GM19397 (cell line): ENCODE measurements around the gene APOL6.

Experiments used
- ATAC-seq: cut with Tn5 transposase; IDR thresholded peaks from one replicate; pipeline ENCODE4 v1.9.1; 2021; ENCODE audit warnings: mild to moderate bottlenecking, moderate library complexity; ENCODE audit not compliant: unreplicated experiment

The APOL6 gene, protein sequence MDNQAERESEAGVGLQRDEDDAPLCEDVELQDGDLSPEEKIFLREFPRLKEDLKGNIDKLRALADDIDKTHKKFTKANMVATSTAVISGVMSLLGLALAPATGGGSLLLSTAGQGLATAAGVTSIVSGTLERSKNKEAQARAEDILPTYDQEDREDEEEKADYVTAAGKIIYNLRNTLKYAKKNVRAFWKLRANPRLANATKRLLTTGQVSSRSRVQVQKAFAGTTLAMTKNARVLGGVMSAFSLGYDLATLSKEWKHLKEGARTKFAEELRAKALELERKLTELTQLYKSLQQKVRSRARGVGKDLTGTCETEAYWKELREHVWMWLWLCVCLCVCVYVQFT

DNA sequence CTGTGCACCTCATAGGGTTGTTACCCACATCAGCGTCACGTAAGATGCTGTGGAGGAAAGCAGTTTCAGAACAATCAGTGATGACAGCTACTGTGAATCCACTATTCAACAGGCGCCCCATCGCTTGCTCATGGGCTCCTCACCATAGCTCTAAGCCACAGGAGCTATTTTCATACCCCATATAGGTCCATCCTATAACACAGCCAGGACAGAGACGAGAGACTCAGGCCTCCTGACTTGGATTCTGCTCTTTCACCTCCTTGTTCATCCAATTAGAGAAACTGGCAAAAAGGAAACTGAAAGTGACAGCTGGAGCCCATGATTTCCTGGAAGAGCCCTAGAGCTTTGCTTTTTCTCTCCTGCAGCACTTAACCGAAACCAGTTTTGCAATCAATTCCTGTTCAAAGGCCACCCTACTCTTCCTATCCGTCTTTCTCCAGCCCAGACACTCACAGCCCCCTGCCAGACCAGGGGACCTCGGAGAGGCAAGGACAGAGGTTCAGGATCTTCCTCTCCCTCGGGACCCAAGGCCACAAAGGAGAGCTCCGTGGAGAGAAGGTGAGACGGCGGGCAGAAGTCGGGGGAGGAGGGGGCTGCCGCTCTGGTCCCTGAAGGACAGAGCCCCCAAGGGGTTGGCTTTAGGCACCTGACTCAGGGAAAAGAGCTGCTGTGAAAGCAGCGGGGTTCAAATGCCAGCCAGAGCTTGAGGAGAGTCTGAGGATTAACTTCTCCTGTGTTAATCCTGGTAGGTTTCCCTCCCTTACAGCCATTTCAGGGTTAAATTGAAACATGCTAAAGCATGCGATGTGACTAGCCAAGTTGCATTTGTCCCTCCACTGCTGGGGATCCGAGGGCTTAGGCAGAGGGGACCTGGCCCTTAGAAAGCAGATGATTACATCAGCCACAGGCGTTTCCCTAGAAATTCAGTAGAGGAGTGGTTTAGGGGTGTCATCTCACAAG is at the start of gene APOL6:
Gene APOL6, plus strand, starts transcription at position 381 of the 960 bp plus-strand sequence. CDS start 7,980 bp downstream, outside the sequence.
- peak; percentile 48 for ATAC-seq

DNA sequence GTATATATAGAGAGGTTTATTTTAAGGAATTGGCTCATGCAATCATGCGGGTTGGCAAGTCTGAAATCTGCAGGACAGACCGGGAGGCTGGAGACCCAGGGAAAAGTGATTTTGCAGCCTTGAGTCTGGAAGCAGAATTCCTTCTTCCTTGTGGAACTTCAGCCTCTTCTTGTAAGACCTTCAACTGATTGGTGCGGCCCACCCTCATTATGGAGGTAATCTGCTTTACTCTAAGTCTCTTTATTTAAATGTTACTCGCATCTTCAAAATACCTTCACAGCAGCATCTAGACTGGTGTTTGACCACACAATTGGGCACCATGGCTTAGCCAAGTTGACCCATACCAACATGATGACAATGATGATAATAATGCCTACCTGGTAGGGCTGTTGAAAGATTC is 48.9 kb upstream of the APOL6 start:
- no peak for ATAC-seq

DNA sequence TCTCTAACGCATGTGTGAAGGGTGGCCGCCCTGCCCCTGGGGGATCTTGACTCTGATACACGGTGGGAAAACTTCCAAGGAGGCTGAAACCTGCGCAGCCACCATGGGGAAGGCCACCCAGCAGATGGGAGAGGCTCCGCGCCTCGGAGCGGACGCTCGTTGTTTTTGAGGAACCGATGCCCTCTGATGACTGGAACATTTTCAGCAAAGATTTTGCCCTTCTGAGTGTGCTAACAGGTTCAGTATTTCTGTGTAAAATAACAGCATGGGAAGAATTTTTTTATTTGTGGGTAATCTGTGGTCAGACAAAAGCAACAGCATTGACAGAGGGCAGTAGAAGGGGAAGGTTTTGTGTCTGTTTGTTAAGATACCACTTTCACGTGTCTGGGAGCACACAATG is 47.8 kb upstream of the APOL6 start:
- no peak for ATAC-seq

DNA sequence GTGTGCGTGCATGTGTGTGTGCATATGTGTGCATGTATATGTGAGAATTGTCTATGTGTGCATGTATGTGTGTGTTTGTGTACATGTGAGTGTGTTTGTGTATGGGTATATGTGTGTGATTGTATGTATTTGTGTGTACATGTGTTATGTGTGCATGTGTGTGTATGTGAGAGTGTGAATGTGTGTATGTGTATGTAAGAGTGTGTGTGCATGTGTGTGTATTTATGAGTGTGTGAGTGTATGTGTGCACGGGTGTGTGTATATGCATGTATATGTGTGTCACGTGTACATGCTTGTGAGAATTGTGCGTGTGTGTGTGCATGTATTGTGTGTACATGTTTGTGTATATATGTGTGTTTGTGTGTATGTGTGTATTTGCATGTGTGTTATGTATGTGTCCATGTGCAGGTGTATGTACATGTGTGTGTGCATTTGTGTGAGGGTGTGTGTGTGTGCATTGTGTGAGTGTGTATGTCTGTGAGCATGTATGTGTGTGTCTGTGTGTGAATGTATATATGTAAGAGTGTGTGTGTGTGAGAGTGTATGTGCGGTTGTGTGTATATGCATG is 47.1 kb upstream of the APOL6 start:
- no peak for ATAC-seq

DNA sequence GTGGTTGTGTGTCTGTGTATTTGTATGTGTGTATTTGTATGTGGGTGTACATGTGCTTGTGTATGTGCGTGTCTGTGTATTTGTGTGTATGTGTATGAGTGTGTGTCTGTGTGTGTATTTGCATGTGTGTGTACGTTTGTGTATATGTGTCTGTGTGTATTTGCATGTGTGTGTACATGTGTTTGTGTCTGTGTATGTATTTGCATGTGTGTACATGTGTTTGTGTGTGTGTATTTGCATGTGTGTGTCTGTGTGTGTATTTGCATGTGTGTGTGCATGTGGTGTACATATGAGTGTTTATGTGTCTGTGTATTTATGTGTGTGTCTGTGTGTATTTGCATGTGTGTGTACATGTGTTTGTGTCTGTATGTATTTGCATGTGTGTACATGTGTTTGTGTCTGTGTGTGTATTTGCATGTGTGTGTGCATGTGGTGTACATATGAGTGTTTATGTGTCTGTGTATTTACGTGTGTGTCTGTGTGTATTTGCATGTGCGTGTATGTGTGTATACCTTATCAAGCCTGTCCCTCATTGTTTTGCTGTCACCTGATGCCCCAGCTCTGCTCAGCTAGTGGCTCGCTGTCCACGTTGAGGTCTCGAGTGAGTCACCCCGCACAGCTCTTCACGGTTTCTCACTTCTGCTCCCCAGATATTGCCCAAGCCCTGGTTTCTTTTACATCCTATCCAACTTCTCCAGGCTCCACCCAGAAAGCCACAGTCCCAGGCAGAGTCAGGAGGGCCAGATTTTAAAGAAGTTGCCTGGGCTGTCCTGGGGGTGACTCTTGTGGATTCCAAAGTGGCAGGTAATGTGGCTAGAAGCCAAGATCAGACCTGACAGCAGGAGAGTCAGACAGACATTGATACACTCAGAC is 46.3 kb upstream of the APOL6 start:
- no peak for ATAC-seq

DNA sequence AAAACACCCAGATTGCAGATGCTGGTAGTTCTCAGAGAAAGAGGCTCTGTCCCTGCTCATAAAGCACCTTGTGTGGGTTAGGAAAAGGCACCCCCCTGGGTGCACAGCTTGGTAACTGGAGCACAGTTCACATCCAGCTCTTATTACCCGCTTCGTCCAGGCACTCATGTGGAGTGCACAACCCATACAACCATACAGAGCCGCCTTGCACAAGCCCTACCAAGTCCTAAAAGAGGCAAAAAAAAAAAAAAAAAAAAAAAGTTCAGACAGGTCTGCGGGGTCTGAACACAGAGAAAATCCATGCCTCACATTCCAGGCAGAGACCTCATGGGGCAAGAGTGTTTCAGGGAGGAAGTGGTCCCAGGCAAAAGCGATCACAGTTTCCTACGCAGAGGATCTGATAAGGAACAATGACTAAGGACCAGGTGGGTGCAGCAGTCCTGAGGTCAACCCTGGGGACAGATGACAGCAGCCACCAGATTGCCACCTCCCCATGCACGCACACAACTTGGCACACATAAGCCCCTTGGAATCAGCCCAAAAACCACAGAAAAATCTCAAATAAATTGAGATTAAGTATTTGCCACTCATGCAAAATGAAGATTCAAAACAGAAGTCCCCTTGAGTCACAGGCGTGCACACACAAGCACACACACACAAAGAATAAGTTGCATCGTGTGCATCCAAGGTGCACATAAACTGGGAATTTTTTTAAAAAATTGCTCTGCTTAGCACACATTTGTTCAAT is 43.5 kb upstream of the APOL6 start:
- no peak for ATAC-seq

DNA sequence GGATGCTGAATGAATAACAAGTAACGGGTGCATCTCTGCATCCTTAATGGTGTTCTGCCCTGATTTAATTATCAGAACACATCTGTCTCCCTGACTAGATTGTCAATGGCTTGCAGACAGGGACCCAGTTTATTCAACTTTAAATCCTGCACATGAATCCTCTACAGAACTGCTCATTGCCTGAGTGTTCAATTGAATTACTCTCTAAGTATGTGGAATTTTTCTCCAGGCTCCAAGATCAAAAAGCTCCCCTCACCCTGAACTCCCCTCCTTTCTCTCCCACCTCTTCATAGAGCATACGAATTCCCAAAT is 42.9 kb upstream of the APOL6 start:
- ATAC-seq, result no peak

DNA sequence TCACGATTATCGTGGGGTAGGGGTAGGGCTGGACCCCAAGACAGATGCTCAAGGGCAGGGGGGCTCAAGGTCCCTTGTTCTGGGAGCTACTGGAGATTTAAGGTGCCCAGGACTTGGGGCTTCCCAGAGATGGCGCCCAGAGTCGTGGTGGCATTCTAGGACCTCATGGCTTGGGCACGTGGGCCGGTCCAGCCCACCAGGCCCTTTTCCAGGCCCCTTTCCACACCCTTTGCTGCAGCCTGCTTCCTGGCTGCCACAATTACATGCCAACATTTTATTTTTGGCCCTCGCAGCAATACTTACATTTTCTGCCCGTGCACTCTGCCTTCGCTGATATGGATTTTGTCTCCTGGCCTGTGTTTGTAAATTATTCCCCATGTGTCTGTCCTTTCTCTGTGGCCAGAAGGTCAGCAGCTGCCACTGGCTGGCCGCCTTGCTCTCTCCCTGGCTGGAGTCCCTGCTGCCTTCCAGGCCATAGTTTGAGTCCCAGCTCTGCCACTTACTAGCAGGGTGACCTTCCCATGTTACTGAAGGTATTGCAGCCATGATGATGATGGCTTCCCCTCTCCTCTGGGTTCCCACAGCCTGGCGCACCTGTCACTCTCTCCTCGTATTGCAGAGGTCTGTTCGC is 42.3 kb upstream of the APOL6 start:
- ATAC-seq, result no peak

DNA sequence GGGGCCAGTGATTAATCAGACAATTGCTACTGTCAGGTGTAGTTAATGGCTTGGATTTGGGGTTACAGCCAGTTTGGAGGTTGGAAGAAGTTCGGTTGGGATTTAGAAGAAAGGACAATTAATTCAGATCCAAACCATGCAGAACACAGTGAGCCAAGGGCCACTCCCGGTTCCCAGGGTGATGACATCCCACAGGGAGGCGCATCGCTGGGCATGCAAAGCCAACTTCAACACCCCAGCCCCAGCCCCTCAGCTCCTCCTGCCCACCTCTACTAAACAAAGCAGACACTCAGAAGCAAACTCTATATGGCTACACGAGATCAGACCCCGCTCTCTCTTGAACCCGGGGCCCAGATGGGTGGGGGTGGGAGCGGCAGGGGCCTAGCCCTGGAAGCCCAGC is 41.3 kb upstream of the APOL6 start:
- ATAC-seq, result no peak

DNA sequence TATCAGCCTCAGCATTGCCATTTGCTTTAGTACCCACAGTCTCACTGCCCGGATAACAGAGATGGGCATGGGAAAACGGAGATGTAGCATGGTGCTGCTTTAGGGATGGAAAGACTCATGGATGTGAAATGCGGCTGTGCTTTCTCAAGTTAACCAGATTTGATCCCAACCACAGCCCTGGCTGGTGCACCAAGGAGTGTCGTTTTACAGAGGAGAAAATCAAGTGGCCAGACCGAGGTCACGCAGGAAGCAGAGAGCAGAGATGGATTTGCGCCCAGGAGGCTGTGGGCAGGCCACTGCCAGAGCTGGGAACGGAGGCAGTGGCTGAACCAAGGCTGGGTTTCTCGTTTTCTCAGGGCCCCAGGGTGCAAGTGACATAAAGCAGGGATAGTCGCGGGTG is 40.2 kb upstream of the APOL6 start:
- ATAC-seq, result no peak

DNA sequence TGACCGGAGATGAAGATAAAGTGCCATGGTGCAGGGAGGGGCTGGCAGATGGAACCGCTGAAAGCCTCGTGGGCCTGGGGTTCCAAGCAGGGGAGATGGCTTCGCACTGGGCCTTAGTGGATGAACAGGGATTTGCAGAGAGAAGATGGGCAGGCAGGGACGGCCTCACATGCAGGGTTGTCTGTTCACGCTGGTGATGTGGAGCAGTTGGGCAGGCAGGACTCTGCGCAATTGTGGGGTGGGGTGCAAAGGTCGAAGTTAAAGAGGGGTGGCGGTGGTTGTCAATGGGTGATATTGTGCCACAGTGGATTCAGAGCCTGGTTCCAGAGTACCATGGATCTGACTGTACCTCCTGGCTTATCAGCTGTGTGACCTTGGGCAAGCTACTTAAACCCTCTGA is 39.0 kb upstream of the APOL6 start:
- ATAC-seq, result no peak

DNA sequence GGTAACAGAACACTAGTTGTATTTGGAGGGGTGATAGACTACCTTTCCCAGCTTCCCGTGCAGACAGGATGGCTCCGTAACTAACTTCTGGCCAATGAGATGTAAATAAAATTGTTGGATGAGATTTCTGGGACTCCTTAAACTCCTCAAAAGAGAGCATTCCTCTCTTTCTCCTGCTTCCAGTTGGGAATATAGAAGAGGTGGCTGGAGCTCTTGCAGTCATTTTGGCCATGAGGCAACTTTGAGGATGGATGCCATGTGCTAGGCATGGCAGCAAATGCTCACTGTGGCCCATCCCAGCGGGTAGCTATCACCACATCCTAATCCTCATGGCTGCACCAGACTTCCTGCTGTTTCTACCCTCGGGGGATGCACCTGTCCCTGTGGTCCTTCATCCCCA is 38.5 kb upstream of the APOL6 start:
- no peak for ATAC-seq

DNA sequence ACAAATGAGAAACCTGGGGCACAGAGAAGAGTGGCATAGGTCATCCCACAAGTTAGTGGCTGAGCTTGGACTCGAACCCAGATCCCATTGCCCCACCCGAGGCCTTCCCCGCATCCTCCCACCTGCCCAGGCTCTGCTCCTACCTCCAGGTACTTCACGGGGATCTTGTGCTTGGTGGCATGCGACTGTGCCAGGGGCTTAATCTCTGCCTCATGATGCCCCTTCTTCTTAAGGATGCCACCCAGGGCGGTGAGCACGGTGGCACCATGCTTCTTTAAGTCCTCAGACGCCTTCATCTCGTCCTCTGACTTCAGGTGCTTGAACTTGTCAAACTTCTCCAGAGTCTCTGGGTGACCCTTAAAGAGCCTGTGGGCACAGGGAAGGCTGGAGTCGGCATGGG is 37.5 kb upstream of the APOL6 start:
- no peak for ATAC-seq

DNA sequence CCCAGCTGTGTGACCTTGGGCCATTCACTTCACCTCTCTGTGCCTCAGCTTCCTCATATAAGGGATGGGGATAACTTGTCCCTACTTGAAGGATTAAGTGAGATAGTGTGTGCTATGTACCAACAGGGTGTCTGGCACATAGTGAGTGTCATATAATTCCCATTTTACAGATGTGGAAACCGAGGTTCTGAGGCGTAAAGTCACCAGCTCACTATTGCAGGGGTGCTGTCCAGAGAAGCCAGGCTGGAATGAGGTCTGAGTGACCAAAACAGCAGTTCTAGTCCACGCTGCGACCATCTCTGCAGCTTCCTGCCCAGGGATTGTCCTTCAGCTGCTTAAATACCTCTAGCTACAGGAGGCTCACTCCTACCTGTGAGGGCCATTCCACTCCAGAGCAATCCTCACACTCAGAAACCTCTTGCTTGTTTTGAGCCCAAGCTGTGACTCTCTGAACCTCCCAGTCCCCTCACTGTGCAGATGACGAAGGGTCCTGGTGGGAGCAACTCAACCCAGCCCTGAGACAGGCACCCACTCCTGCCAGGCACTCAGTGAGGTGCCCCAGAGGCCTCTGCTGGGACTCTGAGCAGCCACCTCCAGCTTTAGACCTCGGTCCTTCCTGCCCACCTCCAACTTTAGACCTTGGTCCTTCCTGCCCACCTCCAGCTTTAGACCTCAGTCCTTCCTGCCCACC is 36.9 kb upstream of the APOL6 start:
- no peak for ATAC-seq

DNA sequence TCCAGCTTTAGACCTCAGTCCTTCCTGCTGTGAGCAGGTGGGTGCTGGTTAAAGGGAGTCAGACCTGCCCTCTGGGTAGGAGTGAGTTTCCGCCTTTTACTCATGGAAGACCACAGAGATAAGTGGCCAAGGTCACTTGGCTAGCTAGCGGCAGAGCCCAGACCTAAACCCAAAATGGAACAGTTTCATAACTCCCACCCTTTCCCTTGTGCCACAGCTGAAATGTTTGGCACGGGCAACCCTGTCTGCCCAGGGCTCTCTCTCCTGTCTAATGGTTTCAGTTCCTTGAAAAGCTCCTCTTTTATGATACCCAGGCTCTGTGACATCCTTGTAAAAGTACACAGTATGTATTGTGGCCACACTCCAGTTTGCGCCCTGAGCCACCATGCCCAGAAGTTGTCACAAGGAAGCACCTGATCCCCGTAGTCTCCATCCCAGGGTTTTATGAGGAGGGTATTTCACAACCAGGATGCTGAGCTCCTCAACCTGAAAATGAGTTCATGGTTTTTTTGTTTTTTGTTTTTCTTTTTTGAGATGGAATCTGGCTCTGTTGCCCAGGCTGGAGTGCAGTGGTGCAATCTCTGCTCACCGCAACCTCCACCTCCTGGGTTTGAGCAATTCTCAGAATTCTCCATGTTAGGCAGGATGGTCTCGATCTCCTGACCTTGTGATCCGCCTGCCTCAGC is 36.2 kb upstream of the APOL6 start:
- no peak for ATAC-seq

DNA sequence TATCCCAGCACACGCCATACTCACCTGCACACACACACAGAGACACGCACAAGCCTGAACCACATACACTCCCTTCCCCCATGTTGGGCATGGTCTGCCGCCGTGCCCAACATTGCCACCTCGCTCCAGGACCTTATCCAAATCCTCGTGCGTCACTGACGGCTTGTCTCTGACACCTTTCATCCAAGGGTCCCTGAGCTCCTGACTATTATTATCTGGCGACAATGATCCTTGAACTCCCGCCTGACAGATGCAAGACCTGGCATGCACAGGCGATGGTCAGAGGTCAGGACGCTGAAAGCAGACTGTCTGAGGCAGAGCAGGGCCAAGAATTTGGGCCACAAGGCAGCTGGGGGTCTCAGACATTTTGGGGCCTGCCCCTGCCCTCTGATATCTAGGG is 35.3 kb upstream of the APOL6 start:
- ATAC-seq, result no peak

DNA sequence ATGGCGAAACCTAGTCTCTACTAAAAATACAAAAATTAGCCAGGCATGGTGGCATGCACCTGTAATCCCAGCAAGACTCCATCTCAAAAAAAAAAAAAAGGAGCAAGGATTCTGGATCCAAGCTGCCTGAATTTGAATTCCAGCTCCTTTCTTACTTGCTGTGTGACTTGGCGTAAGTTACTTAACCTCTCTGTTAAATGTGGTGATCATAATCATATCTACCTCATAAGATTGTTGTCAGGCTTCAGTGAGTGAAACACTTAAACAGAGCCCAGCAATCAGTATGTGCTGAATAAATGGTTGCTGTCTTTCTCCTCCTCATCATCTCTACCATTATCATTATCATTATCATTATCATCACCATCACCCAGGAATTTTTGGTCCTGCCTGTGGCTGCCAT is 33.8 kb upstream of the APOL6 start:
- ATAC-seq, result no peak

DNA sequence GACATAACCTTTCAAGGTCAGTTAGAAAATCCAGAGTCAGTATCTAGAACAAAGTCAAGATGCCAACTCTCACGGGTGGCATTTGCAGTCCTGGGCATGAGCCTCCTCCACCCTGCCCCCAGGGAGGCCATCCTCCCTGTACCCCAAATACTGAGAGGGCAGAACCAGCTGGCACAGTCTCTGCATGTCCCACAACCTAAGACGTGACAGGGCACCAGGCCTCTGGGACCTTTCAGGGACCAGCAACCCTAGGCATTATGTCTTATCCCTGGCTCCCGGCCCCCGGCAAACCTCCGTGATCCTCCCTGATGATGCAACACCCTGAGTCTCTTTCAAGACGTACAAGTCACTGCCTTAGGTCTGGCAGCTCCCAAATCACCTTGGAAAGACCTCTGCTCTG is 33.1 kb upstream of the APOL6 start:
- no peak for ATAC-seq

DNA sequence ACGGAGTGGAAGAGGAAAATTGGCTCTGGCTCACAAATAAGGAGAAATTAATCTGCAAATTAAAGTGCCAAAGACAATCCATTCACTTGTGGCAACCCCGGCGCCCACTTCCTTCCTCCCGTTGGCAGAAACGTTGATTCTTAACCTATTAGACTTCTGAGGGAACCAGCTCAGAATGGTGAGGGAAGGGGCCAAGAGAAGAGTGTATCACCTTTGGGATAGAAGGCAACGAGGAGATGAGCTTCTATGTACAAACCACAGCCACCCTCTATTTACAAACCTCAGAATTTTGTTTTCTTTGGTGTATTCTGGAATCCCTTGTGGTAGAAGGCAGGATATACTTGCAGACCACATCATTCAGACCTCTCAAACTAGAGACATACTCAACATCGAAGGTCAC is 32.2 kb upstream of the APOL6 start:
- no peak for ATAC-seq
